GM18508 (cell line): ENCODE data around the gene SYT1.

Experiments
- ATAC-seq: cut with Tn5 transposase; IDR thresholded peaks from one replicate; pipeline ENCODE4 v1.9.1; 2021; ENCODE audit warnings: moderate number of reproducible peaks; ENCODE audit not compliant: insufficient read depth, unreplicated experiment

The SYT1 gene

DNA sequence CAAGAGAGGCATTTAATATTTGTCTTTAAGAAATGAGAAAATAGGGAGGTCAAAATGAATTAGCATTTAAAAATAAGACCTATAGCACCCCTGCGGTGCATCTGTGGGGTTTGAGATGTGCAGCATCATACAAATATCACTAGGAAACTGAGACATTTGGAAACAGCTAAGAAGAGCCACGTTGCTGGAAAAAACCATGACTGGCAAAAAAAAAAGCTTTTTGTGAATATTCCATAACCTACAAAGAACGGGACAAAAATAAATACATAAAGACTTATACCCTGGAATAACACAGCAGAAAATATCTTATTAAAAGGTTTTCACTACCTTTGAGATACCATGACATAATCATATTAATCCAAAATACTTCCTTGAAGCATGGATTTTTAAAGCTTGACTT lies 460.0 kb downstream of the SYT1 start:
- ATAC-seq = no peak

DNA sequence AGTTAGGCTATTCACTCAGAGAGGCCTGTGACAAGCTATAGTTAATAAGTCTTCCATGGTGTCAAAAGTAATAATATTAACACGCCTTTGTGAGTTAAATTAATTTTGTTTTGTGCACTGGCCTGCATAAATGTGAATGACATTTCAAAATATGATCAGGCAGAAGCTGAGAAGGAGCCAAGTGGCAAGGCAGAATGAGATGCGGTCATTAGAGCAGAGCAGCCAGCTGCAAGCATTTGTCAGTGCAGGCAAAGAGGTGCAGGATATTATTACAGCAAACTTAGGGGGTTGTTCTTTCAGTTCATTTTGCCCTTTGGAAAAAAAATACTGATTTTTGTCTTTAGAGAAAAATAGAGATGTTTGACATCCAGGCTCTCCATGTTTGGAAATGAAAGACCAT lies 461.6 kb downstream of the SYT1 start:
- ATAC-seq = no peak

DNA sequence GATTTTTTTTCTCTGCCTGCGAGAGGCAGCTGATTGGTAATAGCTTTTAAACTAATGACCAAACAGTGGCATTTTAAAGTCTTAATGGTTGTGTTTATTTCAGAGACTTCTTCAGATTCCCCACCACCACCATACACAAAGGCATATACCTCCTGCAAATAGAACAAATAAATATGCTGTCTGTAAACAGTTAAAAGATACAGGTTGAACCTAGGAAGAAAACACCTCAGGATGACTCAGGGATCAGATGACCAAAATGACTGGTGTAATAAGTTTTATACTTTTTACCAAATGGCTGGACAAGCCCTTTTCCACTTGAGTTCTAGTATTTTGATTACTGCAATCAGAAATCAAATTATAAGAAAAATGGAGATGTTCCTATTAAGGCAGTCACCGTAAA lies 462.1 kb downstream of the SYT1 start:
- no peak for ATAC-seq

- ATAC-seq = no peak
Measured at GRCh38 chr12:79327465-79327864, 462.9 kb downstream of the SYT1 start.

DNA sequence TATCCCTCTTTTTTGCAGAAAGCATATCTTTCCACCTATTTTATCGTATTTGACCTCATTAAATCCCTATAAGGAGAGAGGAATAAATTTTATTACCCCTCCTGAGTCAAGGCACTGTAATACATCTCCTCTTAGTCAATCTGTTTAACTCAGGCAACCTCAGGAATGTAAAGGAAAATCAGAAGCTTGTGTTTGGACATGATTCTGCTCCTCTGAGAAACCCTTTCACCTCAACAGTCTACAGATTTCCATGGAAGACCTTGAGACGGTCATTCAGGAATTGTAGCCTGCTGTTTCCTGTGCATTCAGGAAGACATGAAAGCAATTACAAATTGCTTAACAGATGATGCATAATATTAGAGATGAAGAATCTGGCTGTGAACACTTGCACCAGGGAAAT lies 465.4 kb downstream of the SYT1 start:
- ATAC-seq = no peak

DNA sequence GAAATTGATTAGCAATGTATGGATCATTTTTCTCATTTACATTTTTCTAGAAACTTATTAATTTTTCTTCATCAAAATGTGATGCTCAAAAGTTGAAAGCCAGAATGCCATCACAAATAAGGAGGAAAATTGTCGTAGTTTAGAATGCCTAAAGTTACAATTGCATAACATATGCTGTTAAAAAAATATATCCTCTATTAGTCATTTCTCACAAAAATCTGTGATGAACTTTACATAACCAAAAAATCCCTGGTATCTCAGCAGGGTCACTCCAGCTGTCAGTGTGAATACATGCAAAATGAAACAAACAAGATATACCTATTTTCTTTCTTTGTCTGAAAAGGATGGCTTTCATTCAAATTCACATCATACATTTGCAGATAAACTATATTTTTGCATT lies 467.3 kb downstream of the SYT1 start:
- ATAC-seq = no peak

GRCh38 chr12:79333144-79333543 lies 468.6 kb downstream of the SYT1 start:
- no peak for ATAC-seq

- no peak for ATAC-seq
Measured at GRCh38 chr12:79337662-79338290, 473.2 kb downstream of the SYT1 start.

- ATAC-seq = peak; percentile 72
Measured at GRCh38 chr12:79344855-79345847, 480.6 kb downstream of the SYT1 start.

DNA sequence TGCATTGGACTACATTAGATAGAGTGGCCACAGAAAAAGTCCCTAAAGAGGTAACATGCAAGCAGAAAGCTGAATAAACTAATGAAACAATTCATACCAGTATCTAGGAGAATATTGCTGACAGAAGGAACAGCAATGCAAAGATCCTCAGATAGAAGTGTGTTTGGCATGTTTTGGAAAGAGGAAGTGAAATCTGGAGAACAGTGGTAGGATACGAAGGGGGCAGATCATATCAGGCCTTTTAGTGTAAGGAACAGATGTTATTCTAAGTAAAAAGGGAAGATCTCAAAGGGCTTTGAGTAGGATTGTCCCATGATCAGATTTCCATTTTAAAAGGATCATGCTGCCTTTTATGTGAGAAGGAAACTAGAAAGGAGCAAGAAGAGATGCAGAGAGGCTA lies 483.3 kb downstream of the SYT1 start:
- ATAC-seq = no peak

DNA sequence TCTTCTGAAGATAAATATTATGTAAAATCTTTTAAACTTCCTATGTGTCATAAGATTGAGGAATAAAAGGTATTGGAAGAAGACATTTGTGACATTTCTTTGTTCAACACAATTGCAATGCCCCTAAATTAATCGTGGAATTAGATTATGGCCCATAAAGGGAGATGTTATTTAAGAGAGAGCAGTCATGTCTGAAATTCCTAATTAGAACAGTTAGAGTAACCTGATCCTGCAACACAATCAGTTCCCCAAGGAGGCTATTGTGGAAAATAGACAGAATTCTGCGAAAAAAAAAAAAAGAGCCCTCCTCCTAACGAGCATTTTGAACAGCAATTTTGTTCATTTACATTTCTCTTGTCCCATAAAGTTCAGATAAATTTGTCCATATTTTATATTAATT lies 486.7 kb downstream of the SYT1 start:
- ATAC-seq = no peak

GRCh38 chr12:79356216-79356615 lies 491.6 kb downstream of the SYT1 start:
- no peak for ATAC-seq

GRCh38 chr12:79357048-79357447 lies 492.5 kb downstream of the SYT1 start:
- no peak for ATAC-seq

GRCh38 chr12:79358716-79359300 lies 494.2 kb downstream of the SYT1 start:
- ATAC-seq = no peak

- ATAC-seq = no peak
Measured at GRCh38 chr12:79360286-79360685, 495.7 kb downstream of the SYT1 start.

DNA sequence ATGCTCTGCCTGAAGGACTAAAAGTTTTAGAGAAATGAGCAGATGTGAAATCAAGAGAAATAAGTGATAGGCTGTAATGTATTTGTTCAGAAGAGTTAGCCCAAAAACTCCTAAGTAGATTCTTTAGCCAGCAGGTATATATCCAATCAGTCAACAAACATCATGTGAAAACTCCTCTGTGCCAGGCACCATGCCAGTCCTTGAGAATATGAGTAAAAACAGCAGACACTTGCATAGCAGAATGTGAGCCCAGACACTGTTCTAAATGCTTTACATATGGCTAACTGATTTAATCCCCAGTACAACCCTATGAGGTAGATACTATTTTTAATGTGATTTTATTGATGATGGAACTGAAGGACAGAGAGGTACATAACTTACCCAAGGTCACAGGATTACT lies 496.4 kb downstream of the SYT1 start:
- ATAC-seq = no peak

GRCh38 chr12:79364197-79364596 lies 499.6 kb downstream of the SYT1 start:
- no peak for ATAC-seq

- no peak for ATAC-seq
Measured at GRCh38 chr12:79366374-79366773, 501.8 kb downstream of the SYT1 start.

GRCh38 chr12:79367032-79367589 lies 502.5 kb downstream of the SYT1 start:
- ATAC-seq = no peak

- no peak for ATAC-seq
Measured at GRCh38 chr12:79370021-79370420, 505.4 kb downstream of the SYT1 start.

- ATAC-seq = no peak
Measured at GRCh38 chr12:79371226-79371625, 506.7 kb downstream of the SYT1 start.
